HG03175 (cell line): ENCODE measurements around the gene SYCP1.
"Not testable (repeated sequence)": the region's sequence is repeated elsewhere in the genome, so short reads cannot be mapped to it uniquely, and the experiment has no call there.

Experiments used
- ATAC-seq: cut with Tn5 transposase; IDR thresholded peaks from one replicate; pipeline ENCODE4 v1.9.1; 2021; ENCODE audit warnings: mild to moderate bottlenecking, moderate library complexity; ENCODE audit not compliant: unreplicated experiment

SYCP1 gene

GRCh38 chr1:114854693-114855320 is at the start of gene SYCP1:
TSS of gene SYCP1 (plus strand) at chr1:114854863. CDS start at chr1:114855465, 602 bp downstream.
- no peak for ATAC-seq

- no peak for ATAC-seq
These were observed 34.8 kb upstream of the SYCP1 start for GRCh38 chr1:114819869-114820268.

- ATAC-seq, result no peak
These were observed 34.3 kb upstream of the SYCP1 start for GRCh38 chr1:114820392-114820791.

- no peak for ATAC-seq
These were observed 32.7 kb upstream of the SYCP1 start for GRCh38 chr1:114821978-114822377.

- ATAC-seq, result no peak
These were observed 26.4 kb upstream of the SYCP1 start for GRCh38 chr1:114828251-114828650.

GRCh38 chr1:114830075-114830474 is 24.6 kb upstream of the SYCP1 start:
- ATAC-seq, result not testable (repeated sequence)

GRCh38 chr1:114831276-114831994 is 23.2 kb upstream of the SYCP1 start:
- no peak for ATAC-seq

- ATAC-seq, result no peak
These were observed 22.6 kb upstream of the SYCP1 start for GRCh38 chr1:114832057-114832456.

GRCh38 chr1:114833421-114833820 is 21.2 kb upstream of the SYCP1 start:
- no peak for ATAC-seq

GRCh38 chr1:114844270-114844669 is 10.4 kb upstream of the SYCP1 start:
- no peak for ATAC-seq

- no peak for ATAC-seq
These were observed 1.1 kb upstream of the SYCP1 start for GRCh38 chr1:114853584-114853983.

- ATAC-seq, result no peak
These were observed 6.7 kb downstream of the SYCP1 start for GRCh38 chr1:114861384-114861783.

GRCh38 chr1:114892194-114892918 is 37.7 kb downstream of the SYCP1 start:
- no peak for ATAC-seq

GRCh38 chr1:114896795-114897194 is 42.1 kb downstream of the SYCP1 start:
- ATAC-seq, result no peak

GRCh38 chr1:114901814-114902213 is 47.2 kb downstream of the SYCP1 start:
- no peak for ATAC-seq

- no peak for ATAC-seq
These were observed 47.7 kb downstream of the SYCP1 start for GRCh38 chr1:114902343-114902742.

GRCh38 chr1:114903480-114903879 is 48.8 kb downstream of the SYCP1 start:
- ATAC-seq, result no peak

GRCh38 chr1:114915720-114916119 is 61.1 kb downstream of the SYCP1 start:
- ATAC-seq, result not testable (repeated sequence)

- no peak for ATAC-seq
These were observed 71.9 kb downstream of the SYCP1 start for GRCh38 chr1:114926607-114927006.

GRCh38 chr1:114927401-114927800 is 72.7 kb downstream of the SYCP1 start:
- no peak for ATAC-seq

GRCh38 chr1:114956570-114956969 is 101.9 kb downstream of the SYCP1 start:
- ATAC-seq, result no peak

- ATAC-seq, result no peak
These were observed 104.8 kb downstream of the SYCP1 start for GRCh38 chr1:114959423-114959822.
